Neural cell (in vitro differentiated cells): Measurements from ENCODE around the gene DACH1. TPM values are rescaled to one million over a fixed set of nuclear protein-coding genes. Genes with fewer than 3 reads are reported as not detected.

ENCODE experiments used
- H2AFZ ChIP-seq: fragments of 200-600, 300-800 bp; sonication (generic), shearing (Covaris generic); 2 replicates; pipeline ENCODE4 v1.6.0; 2014; ENCODE audit warnings: low read depth, mild to moderate bottlenecking, antibody characterized with exemption, low read length, moderate library complexity
- H3F3A ChIP-seq: fragments of 200-600 bp; shearing (Covaris generic); 2 replicates; pipeline ENCODE4 v1.6.1; 2016; ENCODE audit warnings: mild to moderate bottlenecking, moderate library complexity, mixed read lengths, antibody characterized with exemption, low read length; ENCODE audit not compliant: insufficient read depth, poor library complexity, severe bottlenecking
- H3K27ac ChIP-seq: fragments of 200-600, 300-800 bp; sonication (generic), shearing (Covaris generic); 2 replicates; pipeline ENCODE4 v1.5.1; 2014; ENCODE audit warnings: mild to moderate bottlenecking, low read length, moderate library complexity
- H3K27me3 ChIP-seq: fragments of 300-800, 200-600 bp; sonication (generic), shearing (Covaris generic); 2 replicates; pipeline ENCODE4 v1.6.0; 2014; ENCODE audit warnings: mild to moderate bottlenecking, low read depth, low read length, moderate library complexity; ENCODE audit not compliant: insufficient read depth
- H3K36me3 ChIP-seq: fragments of 300-800, 200-600 bp; sonication (generic), shearing (Covaris generic); 2 replicates; pipeline ENCODE4 v1.5.1; 2014; ENCODE audit warnings: mild to moderate bottlenecking, antibody characterized with exemption, low read length, moderate library complexity; ENCODE audit not compliant: insufficient read depth
- H3K4me2 ChIP-seq: fragments of 300-800, 200-600 bp; sonication (generic), shearing (Covaris generic); 2 replicates; pipeline ENCODE4 v1.6.0; 2014; ENCODE audit warnings: mild to moderate bottlenecking, low read length
- H3K4me3 ChIP-seq: fragments of 300-800, 200-600 bp; sonication (generic), shearing (Covaris generic); 2 replicates; pipeline ENCODE4 v1.5.1; 2014; ENCODE audit warnings: mild to moderate bottlenecking, low read length, moderate library complexity
- H3K79me2 ChIP-seq: fragments of 200-600 bp; shearing (Covaris generic); replicated peaks from 2 replicates; pipeline ENCODE4 v1.6.0; 2014; ENCODE audit warnings: mild to moderate bottlenecking, low read length, moderate library complexity; ENCODE audit not compliant: insufficient read depth
- H3K9ac ChIP-seq: fragments of 300-800, 200-600 bp; sonication (generic), shearing (Covaris generic); 2 replicates; pipeline ENCODE4 v1.6.1; 2016; ENCODE audit warnings: mild to moderate bottlenecking, low read length, mixed read lengths
- H3K9me2 ChIP-seq: fragments of 200-600 bp; shearing (Covaris generic); 2 replicates; pipeline ENCODE4 v1.6.1; 2016; ENCODE audit warnings: mild to moderate bottlenecking, low read length, mixed read lengths; ENCODE audit not compliant: insufficient read depth
- H3K9me3 ChIP-seq: fragments of 200-600, 300-800 bp; sonication (generic), shearing (Covaris generic); 2 replicates; pipeline ENCODE4 v1.6.1; 2016; ENCODE audit warnings: mild to moderate bottlenecking, mixed run types, low read length, moderate library complexity, mixed read lengths
- H4K20me1 ChIP-seq: fragments of 200-600 bp; shearing (Covaris generic); 2 replicates; pipeline ENCODE4 v1.6.1; 2016; ENCODE audit warnings: mild to moderate bottlenecking, mixed run types; ENCODE audit not compliant: insufficient read depth
- EP300 ChIP-seq: fragments of 450-650 bp; conservative IDR thresholded peaks from 2 replicates; pipeline ENCODE4 v1.6.1; 2014; ENCODE audit warnings: antibody characterized with exemption, mild to moderate bottlenecking, moderate library complexity; ENCODE audit not compliant: poor library complexity, severe bottlenecking
- EZH2 ChIP-seq: fragments of 200-600, 300-800 bp; shearing (Covaris generic), sonication (generic); IDR thresholded peaks from 2 replicates; pipeline ENCODE4 v1.6.1; 2014; ENCODE audit warnings: antibody characterized with exemption, low read length, borderline replicate concordance, mild to moderate bottlenecking; ENCODE audit not compliant: insufficient read depth, poor library complexity, severe bottlenecking
- MXI1 ChIP-seq: fragments of 450-650 bp; conservative IDR thresholded peaks from 2 replicates; pipeline ENCODE4 v1.6.1; 2014; ENCODE audit warnings: antibody characterized with exemption, mild to moderate bottlenecking; ENCODE audit not compliant: poor library complexity, severe bottlenecking
- POLR2AphosphoS5 ChIP-seq: IDR thresholded peaks from 2 replicates; pipeline ENCODE4 v1.6.1; 2012
- RAD21 ChIP-seq: fragments of 450-650 bp; conservative IDR thresholded peaks from 2 replicates; pipeline ENCODE4 v1.6.1; 2014; ENCODE audit warnings: antibody characterized with exemption, mild to moderate bottlenecking, moderate library complexity
- SMC3 ChIP-seq: fragments of 450-650 bp; conservative IDR thresholded peaks from 2 replicates; pipeline ENCODE4 v1.6.1; 2014; ENCODE audit warnings: antibody characterized with exemption, mild to moderate bottlenecking, moderate library complexity; ENCODE audit not compliant: poor library complexity
- TAF1 ChIP-seq: IDR thresholded peaks from 2 replicates; pipeline ENCODE4 v1.6.1; 2012; ENCODE audit warnings: low read depth
- polyA plus RNA-seq: library from polyadenylated mRNA; depleted of rRNA; stranded (reverse); fragments of >200 nt; gene quantifications from 2 replicates; pipeline ENCODE4 v1.2.3, GENCODE V29; 2014
- TF ChIP-seq, protein P1 (sequence below): fragments of 450-650 bp; IDR thresholded peaks from 2 replicates; pipeline ENCODE4 v1.5.1; 2014; ENCODE audit warnings: antibody characterized with exemption, mild to moderate bottlenecking, moderate library complexity; ENCODE audit not compliant: poor library complexity, severe bottlenecking
- TF ChIP-seq, protein P2 (sequence below): IDR thresholded peaks from 2 replicates; pipeline ENCODE4 v1.6.1; 2012; ENCODE audit warnings: borderline replicate concordance

Gene DACH1
- polyA plus RNA-seq, 1 donor from 2014 or later: 20.0 TPM

DNA sequence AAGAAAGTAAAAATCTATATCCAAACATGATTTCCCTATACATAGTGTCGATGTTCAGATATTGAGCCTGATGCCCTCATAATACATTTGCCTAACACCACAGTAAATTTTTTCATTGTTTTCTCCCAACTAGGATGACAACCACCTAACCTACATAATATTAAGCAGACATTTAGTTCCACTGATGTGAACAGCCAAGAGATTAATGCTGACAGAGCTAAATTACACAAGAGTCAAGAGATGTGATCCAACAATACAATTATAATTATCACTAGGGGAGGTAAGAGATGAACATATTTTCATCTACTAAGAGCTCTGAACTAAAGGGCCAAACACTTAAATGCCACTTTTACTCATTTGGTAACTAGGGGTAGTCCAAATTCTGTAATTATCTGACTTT lies 145.9 kb downstream of the DACH1 start:
- Histone ChIP-seq H3K9ac (no peak overlapping the region), H3K27ac (no peak overlapping the region), H2AFZ (no peak overlapping the region), H4K20me1 (no peaks in the 10 kb centered on the region), H3K9me3 (no peaks in the 10 kb centered on the region), H3F3A (no peaks in the 10 kb centered on the region), H3K4me2 (no peak overlapping the region), H3K79me2 (no peaks in the 10 kb centered on the region), H3K27me3 (no peaks in the 10 kb centered on the region), H3K4me3 (peak overlapping the region; percentile 26), H3K9me2 (no peaks in the 10 kb centered on the region), H3K36me3 (no peaks in the 10 kb centered on the region)
- TF ChIP-seq, protein P1, sequence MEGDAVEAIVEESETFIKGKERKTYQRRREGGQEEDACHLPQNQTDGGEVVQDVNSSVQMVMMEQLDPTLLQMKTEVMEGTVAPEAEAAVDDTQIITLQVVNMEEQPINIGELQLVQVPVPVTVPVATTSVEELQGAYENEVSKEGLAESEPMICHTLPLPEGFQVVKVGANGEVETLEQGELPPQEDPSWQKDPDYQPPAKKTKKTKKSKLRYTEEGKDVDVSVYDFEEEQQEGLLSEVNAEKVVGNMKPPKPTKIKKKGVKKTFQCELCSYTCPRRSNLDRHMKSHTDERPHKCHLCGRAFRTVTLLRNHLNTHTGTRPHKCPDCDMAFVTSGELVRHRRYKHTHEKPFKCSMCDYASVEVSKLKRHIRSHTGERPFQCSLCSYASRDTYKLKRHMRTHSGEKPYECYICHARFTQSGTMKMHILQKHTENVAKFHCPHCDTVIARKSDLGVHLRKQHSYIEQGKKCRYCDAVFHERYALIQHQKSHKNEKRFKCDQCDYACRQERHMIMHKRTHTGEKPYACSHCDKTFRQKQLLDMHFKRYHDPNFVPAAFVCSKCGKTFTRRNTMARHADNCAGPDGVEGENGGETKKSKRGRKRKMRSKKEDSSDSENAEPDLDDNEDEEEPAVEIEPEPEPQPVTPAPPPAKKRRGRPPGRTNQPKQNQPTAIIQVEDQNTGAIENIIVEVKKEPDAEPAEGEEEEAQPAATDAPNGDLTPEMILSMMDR: no peak
- no peak for TF ChIP-seq SMC3
- no peak for TF ChIP-seq RAD21
- no peak for TF ChIP-seq EP300
- no peak for TF ChIP-seq MXI1
- TF ChIP-seq TAF1: no peak
- no peak for TF ChIP-seq EZH2
- TF ChIP-seq, protein P2, sequence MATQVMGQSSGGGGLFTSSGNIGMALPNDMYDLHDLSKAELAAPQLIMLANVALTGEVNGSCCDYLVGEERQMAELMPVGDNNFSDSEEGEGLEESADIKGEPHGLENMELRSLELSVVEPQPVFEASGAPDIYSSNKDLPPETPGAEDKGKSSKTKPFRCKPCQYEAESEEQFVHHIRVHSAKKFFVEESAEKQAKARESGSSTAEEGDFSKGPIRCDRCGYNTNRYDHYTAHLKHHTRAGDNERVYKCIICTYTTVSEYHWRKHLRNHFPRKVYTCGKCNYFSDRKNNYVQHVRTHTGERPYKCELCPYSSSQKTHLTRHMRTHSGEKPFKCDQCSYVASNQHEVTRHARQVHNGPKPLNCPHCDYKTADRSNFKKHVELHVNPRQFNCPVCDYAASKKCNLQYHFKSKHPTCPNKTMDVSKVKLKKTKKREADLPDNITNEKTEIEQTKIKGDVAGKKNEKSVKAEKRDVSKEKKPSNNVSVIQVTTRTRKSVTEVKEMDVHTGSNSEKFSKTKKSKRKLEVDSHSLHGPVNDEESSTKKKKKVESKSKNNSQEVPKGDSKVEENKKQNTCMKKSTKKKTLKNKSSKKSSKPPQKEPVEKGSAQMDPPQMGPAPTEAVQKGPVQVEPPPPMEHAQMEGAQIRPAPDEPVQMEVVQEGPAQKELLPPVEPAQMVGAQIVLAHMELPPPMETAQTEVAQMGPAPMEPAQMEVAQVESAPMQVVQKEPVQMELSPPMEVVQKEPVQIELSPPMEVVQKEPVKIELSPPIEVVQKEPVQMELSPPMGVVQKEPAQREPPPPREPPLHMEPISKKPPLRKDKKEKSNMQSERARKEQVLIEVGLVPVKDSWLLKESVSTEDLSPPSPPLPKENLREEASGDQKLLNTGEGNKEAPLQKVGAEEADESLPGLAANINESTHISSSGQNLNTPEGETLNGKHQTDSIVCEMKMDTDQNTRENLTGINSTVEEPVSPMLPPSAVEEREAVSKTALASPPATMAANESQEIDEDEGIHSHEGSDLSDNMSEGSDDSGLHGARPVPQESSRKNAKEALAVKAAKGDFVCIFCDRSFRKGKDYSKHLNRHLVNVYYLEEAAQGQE: no peak
- no peak for TF ChIP-seq POLR2AphosphoS5

DNA sequence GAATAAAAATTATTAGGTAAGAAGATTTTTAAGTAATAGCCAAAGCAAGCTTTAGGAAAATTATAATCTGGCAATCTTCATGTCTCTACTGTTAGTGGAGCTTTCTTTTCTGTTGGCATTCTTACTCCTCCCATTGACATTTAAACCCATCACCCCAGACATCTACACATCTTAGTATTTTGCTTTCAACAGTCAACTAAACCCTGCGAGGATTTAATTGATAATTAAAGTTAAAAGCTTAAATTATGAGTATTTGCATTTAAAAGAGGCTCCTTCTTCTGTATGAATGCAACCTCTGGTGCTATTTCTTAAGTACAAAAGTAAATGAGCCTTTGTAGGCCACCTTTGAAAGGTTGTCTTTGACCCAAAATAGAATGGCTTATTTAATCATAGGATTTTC lies 148.1 kb downstream of the DACH1 start:
- Histone ChIP-seq H2AFZ (no peak overlapping the region), H3K9me2 (no peaks in the 10 kb centered on the region), H4K20me1 (no peaks in the 10 kb centered on the region), H3K36me3 (no peaks in the 10 kb centered on the region), H3K27me3 (no peaks in the 10 kb centered on the region), H3K9ac (no peak overlapping the region), H3K4me2 (no peak overlapping the region), H3K79me2 (no peaks in the 10 kb centered on the region), H3K27ac (no peak overlapping the region), H3K9me3 (no peaks in the 10 kb centered on the region), H3F3A (no peaks in the 10 kb centered on the region), H3K4me3 (no peak overlapping the region)
- TF ChIP-seq POLR2AphosphoS5 (no peak), TAF1 (no peak)
- TF ChIP-seq, protein P1: no peak
